UCSD-AML1 (cell line): ENCODE results near the gene RCOR1.

Experiments
- DNase-seq: peaks from one replicate; lab custom pipeline; 2025; ENCODE audit not compliant: unreplicated experiment; lab: John Stamatoyannopoulos, UW

The RCOR1 gene

GRCh38 chr14:102708494-102708893, 116.0 kb downstream of the RCOR1 start:
- DNase-seq = no peak

DNA sequence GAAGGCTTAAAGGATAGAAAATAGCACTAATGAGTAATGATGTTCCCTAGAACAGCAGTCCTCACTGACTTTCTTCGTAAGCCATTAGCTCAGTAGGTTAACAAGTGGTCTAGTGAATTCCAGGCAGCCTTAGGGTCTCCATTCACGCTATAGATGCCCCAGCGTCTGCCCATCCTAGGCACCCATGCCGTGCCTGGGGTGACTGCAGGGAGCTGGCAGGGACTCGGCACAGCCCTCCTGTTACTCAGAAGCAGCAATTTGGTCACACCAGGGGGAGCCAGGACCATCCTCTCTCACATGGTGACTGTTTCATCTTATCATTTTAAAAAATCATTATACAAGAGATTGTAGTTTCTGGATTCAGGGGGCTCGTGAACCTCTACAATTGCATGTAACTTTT, 118.8 kb downstream of the RCOR1 start:
- DNase-seq = no peak

- no peak for DNase-seq
These were observed 119.5 kb downstream of the RCOR1 start for GRCh38 chr14:102711946-102712345.

DNA sequence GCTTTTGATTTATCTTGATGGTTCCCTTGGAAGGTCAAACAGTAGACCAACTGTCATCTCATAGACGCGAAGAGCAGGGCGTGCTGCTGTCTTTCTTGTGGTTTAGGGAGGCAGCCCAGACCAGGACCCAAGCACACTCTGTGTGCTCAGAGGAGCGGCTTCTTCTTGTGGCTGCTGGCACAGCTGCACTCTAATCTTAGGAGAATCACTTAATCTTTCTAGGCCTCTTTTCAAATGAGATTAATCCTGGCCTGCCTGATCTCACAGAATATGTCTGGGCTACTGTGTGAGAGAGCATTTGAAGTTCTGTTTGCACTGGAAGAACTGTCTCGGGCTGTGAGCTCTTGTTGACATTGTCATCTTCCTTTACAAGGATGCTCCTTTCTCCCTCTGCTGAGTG, 124.8 kb downstream of the RCOR1 start:
- DNase-seq = no peak

DNA sequence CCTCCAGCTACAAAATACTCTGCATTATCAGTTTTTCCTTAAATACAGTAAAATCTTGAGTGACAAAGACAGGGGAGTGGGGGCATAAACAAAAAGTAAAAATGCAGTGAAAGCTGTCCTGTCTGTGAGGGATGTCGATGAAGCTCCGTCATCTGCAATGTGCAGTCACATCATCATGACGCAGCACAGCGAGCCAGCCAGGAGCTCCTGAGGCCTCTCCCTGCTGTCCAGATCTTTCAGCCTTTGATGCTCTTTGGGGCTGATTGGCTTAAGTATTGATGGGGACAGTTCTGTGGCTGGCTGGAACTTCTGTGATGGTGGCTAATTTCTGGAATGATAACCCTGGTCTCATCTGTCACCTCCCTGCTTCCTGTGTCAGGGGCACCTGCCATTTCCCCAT, 130.2 kb downstream of the RCOR1 start:
- DNase-seq = no peak

DNA sequence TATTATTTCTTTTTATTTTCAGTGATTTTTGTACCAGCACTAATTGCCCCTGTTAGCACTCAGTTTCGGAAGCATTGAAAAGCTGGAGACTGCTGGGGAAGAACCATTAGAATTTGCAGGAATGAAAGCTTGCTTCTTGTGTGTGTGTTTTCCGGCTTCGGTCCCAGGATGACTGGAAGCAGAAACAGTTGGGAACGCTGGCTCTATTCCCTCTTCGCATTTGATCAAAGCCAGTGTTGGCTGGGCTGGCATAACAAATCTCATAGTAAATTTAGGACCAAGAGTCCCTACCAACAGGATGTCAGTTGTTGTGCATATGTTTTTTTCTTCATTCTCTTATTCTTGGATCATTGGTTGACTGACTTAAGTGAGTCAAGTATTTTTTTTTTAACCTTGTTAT, 131.2 kb downstream of the RCOR1 start:
- no peak for DNase-seq

- DNase-seq = no peak
These were observed 133.9 kb downstream of the RCOR1 start for GRCh38 chr14:102726191-102726949.

- no peak for DNase-seq
These were observed 135.1 kb downstream of the RCOR1 start for GRCh38 chr14:102727336-102728095.

DNA sequence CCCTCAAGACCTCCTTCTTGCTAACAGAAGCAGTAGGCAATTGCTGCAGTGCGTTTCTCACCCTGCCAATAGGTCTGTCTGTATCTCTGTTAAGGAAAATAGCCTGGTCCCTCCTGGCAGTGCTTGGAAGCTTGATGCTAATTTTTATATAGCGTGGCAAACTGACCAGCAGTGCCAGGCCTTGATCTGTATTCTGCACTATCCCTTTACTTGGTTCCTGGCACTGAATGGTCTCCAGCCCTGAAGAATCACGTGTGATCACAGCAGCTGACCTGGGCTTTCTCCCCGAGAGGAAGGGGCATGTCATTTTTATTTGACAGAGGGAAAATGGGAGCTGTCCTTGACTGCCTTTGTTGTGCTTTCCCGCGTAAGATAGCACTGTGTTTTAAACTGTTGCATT, 136.1 kb downstream of the RCOR1 start:
- no peak for DNase-seq

DNA sequence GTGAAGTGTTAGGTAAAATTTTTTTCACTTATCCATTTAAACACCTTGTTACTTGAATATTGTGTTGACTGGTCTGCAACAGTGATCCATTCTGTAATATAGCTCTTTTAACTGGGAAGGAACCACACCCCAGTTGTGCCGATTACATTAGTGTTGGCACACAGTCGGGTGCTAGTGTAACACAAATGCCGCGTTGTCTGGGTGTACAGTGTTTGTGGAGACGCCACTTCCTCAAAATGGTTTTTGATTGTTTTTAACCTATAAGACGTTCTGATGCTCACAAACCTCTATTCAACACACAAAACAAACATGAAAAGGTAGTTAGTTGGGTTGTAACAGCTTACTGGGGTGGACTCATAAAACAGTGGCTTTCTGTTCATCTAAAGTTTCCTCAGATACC, 136.8 kb downstream of the RCOR1 start:
- no peak for DNase-seq

- no peak for DNase-seq
These were observed 137.4 kb downstream of the RCOR1 start for GRCh38 chr14:102729825-102730224.

- DNase-seq = no peak
These were observed 138.8 kb downstream of the RCOR1 start for GRCh38 chr14:102731101-102731870.

GRCh38 chr14:102731871-102732800, 139.7 kb downstream of the RCOR1 start:
- DNase-seq = no peak

DNA sequence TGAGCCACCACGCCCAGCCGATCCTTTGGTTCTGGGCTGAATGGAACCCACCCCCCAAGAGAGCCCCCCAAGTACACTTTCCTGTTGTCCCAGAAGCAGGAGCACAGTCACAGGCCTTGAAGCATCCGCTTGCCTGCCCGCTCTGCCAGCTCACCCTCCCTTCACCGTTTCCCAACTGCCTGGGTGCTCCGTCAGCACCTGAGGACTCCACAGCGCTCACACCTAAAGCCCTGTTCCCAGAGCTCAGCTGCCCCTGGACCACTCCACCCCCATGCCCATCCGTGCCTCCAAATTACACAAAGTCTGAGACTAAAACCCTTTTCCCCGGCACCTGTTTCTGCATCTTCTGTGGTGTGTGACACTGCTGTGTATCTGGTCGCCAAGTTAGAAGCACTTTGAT, 140.5 kb downstream of the RCOR1 start:
- DNase-seq = no peak

DNA sequence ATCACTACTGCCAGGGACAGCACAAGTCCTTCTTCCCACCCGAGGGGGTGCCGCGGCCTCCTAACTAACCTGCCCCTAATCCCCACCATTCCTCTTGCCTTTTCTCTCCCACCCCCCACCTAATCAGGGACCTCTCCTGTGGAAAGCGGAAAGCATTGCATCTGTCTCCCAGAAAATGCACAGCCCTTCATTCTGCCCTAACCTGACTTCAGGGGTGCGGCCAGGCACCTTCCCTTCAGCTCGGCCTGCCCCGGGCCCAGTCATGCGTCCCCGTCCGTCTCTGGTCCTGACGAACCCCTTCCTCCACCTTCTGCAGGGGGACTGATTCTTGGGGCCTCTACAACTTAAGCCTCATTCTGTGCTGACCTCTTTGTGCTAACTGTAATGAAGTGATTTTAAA, 140.9 kb downstream of the RCOR1 start:
- no peak for DNase-seq

GRCh38 chr14:102734436-102734835, 142.0 kb downstream of the RCOR1 start:
- DNase-seq = no peak

- DNase-seq = no peak
These were observed 144.5 kb downstream of the RCOR1 start for GRCh38 chr14:102736956-102737355.

DNA sequence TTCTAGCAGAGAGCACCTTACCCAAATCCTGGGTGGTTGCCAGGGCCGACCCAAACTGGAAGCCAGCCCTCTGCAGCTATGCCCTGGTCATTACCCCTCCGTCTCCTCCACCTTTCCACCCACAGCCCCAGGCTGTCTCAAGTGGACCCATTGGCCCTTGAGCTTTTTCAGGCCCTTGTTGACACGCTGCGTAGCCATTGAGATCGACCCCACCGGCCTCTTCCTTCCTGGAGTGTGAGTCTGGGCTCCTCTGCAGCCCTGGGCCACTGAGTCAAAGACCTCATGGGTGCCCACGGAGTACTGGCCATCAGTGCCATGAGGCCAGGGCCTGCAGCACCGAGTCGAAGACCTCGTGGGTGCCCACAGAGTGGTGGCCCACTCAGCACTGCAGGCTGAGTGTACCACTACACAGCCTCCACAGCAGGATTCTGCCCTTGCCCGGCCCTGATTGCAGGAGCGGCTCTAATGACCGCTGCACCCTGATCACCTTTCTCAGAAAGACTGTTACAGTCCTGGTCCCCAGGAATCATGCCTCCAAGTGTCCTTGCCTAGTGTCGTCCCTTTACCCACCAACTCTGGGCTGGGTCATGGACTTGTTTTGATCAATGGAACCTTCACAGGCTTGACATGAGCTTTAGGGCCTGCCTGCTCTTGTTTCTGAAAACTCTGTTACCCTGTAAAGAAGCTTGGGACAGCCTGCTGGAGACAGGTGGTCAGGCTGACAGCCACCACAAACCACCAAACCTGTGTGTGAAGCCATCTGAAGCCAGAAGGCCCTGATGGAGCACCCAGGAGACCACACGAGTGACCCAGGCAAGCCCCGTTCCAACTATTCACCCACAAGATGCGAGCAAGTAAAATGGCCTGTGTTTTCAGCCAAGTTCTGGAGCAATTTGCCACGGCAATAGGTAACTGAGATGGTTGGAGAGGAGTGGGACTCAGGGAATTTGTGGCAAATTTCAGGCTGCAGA, 145.2 kb downstream of the RCOR1 start:
- no peak for DNase-seq

GRCh38 chr14:102738373-102739189, 146.1 kb downstream of the RCOR1 start:
- DNase-seq = no peak
